GM12801 (cell line): Measurements from ENCODE around the gene JPT2.

Source experiments
- TF ChIP-seq, protein P1 (sequence below): IDR thresholded peaks from one replicate; pipeline ENCODE4 v1.5.1; 2011; ENCODE audit warnings: control low read depth; ENCODE audit not compliant: insufficient read length; ENCODE audit errors: extremely low read depth

The JPT2 gene

DNA sequence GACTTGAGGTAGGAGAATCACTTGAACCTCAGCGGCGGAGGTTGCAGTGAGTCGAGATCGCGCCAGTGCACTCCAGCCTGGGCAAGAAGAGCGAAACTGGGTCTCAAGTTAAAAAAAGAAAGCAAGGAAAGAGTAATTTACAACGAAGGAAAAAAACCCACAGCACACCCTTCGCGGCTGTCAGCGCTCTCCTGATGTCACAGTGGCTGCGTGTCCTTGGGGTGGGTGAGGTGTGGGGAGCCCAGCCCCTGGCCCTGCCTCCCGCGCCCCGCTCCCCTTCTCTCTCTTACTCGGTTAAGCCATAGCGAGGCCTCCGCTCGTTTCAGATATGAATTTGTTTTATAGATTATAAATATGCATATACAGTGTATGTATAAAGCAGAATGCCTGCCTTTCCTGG lies 740 bp upstream of the JPT2 start:
- TF ChIP-seq, protein P1, sequence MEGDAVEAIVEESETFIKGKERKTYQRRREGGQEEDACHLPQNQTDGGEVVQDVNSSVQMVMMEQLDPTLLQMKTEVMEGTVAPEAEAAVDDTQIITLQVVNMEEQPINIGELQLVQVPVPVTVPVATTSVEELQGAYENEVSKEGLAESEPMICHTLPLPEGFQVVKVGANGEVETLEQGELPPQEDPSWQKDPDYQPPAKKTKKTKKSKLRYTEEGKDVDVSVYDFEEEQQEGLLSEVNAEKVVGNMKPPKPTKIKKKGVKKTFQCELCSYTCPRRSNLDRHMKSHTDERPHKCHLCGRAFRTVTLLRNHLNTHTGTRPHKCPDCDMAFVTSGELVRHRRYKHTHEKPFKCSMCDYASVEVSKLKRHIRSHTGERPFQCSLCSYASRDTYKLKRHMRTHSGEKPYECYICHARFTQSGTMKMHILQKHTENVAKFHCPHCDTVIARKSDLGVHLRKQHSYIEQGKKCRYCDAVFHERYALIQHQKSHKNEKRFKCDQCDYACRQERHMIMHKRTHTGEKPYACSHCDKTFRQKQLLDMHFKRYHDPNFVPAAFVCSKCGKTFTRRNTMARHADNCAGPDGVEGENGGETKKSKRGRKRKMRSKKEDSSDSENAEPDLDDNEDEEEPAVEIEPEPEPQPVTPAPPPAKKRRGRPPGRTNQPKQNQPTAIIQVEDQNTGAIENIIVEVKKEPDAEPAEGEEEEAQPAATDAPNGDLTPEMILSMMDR, result no peak

DNA sequence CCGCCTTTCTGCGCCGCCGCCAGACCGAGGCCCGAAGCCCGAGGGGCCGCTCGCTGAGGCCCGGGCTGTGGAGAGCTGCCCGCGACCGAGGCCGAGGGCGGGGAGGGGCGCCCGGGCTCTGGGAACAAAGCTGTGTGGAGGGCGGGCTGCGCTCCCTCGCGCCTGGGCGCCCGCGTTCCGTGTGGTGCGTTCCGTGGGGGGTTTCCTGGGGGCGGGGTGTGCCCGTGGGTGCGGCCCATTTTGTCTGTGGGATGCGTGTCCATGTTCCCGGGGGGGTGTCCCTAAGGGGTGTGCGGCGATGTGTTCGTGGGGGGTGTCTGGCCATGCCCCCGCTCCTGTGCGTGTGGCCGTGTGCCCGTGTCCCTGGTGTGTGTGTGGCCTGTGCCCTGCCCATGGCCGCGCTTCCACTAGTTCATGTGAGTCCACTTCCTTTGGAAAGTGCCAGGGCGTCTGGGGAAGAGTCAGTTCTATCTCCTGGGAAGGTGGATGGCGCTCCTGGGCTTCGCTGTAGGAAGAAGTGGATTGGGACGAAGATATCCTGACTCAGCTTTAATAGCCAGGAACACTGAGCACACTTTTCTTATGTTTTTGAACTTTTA lies 520 bp downstream of the JPT2 start:
- TF ChIP-seq, protein P1, result no peak

- TF ChIP-seq, protein P1, result no peak
Observed at GRCh38 chr16:1680361-1680760, 2.3 kb downstream of the JPT2 start.

GRCh38 chr16:1681032-1681431 lies 3.0 kb downstream of the JPT2 start:
- TF ChIP-seq, protein P1, result no peak

DNA sequence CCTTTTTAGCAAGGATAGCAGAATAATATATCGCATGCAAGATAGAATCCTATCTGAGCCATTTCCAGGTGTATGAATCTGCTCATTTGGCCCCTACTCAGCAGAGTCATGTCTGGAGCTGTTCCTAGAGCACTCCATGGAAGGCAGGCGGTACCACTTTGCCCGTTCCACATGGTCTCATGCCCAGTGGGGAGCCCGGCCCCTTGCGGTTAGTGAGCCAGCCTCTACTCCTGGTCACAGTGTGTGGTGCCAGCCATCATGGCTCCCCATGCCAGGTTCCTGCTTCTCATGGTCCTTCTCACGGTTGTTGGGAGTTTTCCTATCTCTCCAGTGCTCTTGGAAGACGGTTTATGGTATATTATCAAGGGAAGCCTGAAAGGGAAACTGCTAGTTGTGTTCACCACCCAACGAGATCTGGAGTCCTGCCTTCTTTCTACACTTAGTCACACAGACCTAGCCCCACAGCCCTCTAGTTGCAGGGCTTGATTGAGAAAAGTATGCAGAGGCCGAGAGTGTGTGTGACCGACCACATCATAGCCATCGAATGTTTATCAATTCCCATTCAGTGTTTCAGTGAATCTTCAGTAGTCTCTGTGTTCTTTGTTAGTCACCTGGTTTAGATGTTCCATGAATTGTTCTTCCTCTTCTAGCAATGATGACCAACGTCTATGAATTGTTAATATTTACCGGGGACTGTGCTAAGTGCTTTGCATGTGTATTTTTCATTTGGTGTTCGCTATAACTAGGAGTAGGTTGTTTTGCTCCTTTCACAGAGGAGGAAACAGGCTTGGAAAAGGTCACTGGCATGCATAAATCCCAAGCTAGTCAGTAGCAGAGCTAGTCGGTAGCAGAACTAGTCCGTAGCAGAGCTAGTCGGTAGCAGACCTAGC lies 9.6 kb downstream of the JPT2 start:
- TF ChIP-seq, protein P1, result no peak

GRCh38 chr16:1688807-1689560 lies 10.9 kb downstream of the JPT2 start:
- TF ChIP-seq, protein P1, result no peak

GRCh38 chr16:1689853-1690252 lies 11.8 kb downstream of the JPT2 start:
- TF ChIP-seq, protein P1, result no peak
